HCT116 (cell line): Measurements from ENCODE around the gene RHOD. TPM values are rescaled to one million over a fixed set of nuclear protein-coding genes. Genes with fewer than 3 reads are reported as not detected.

Experiments
- ATAC-seq: fragments of 200-7000 bp; cut with Tn5 transposase; 2 replicates; pipeline ENCODE4 v1.9.1; 2020; ENCODE audit warnings: mild to moderate bottlenecking, moderate library complexity
- BruUV-seq: library from RNA; stranded (reverse); fragments of 400-500 nt; replicated peaks from 2 replicates; lab custom pipeline; 2021; lab: Mats Ljungman, UMichigan
- CTCF ChIA-PET: fragments of 300-600 bp; sonication (Branson Sonifier 250); formaldehyde crosslinking; loops from one replicate; lab custom pipeline; 2021; ENCODE audit warnings: antibody characterized with exemption; lab: Charles Lee
- POLR2A ChIA-PET: fragments of 300-600, 350-600 bp; sonication (Branson Sonifier 250); formaldehyde crosslinking; loops from one replicate; lab custom pipeline; 2021; ENCODE audit warnings: antibody characterized with exemption; lab: Charles Lee
- RAD21 ChIA-PET, 2 experiments: fragments of 300-600 bp; sonication (Branson Sonifier 250); formaldehyde crosslinking; loops; one replicate each; lab custom pipeline; 2023; ENCODE audit warnings: low total read pairs in 2 of 2; ENCODE audit not compliant: uncharacterized antibody in 2 of 2, unreplicated experiment in 2 of 2, low non-redundant PET in 1 of 2; lab: Charles Lee
- DNase-seq: peaks from one replicate; pipeline ENCODE4 v3.0.0-alpha.2; 2010; ENCODE audit warnings: low read depth, low spot score
- H2AFZ ChIP-seq: fragments of 200-600 bp; shearing (Covaris generic), sonication (generic); 2 replicates; pipeline ENCODE4 v1.6.1; 2017; ENCODE audit warnings: low read depth, mixed run types, mixed read lengths, antibody characterized with exemption, low read length; ENCODE audit not compliant: poor library complexity, severe bottlenecking
- H3K27ac ChIP-seq: 2 replicates; pipeline ENCODE4 v1.5.1; 2012; ENCODE audit warnings: low read depth, low read length
- H3K27me3 ChIP-seq: fragments of 200-600 bp; sonication (generic); 2 replicates; pipeline ENCODE4 v1.6.1; 2016; ENCODE audit warnings: mixed run types, low read length, mixed read lengths; ENCODE audit not compliant: insufficient read depth
- H3K36me3 ChIP-seq, 2 experiments: fragments of 200-500 bp in 1 of 2; fragments of 200-600 bp in 1 of 2; sonication (Bioruptor generic) in 1 of 2; sonication (generic) in 1 of 2; 2 replicates each; pipeline versions ENCODE4 v1.5.1 to v1.6.1; 2014 to 2016; ENCODE audit warnings: low read length in 2 of 2, inconsistent platforms in 1 of 2, mixed read lengths in 1 of 2, mixed run types in 1 of 2; ENCODE audit not compliant: insufficient read depth in 2 of 2, control insufficient read depth in 1 of 2
- H3K4me1 ChIP-seq, 2 experiments: fragments of 200-600 bp in 1 of 2; sonication (generic) in 1 of 2; 2 replicates each; pipeline versions ENCODE4 v1.5.1 to v1.6.1; 2012 to 2017; ENCODE audit warnings: low read length in 2 of 2, inconsistent platforms in 1 of 2, mild to moderate bottlenecking in 1 of 2, mixed read lengths in 1 of 2, mixed run types in 1 of 2, moderate library complexity in 1 of 2; ENCODE audit not compliant: insufficient read depth in 2 of 2, control insufficient read depth in 1 of 2
- H3K4me2 ChIP-seq: fragments of 200-600 bp; sonication (generic); 2 replicates; pipeline ENCODE4 v1.6.1; 2017; ENCODE audit warnings: mixed run types, low read length, mixed read lengths
- H3K4me3 ChIP-seq, 2 experiments: fragments of 200-600 bp in 1 of 2; sonication (generic) in 1 of 2; replicated peaks in 1 of 2; 2 replicates each; pipeline ENCODE4 v1.5.1; 2011 to 2016; ENCODE audit warnings: low read length in 2 of 2, control low read depth in 1 of 2, low read depth in 1 of 2, mild to moderate bottlenecking in 1 of 2, mixed read lengths in 1 of 2, mixed run types in 1 of 2
- H3K79me2 ChIP-seq: fragments of 200-600 bp; sonication (generic); 2 replicates; pipeline ENCODE4 v1.6.1; 2017; ENCODE audit warnings: mild to moderate bottlenecking, mixed run types, low read length, moderate library complexity, mixed read lengths; ENCODE audit not compliant: insufficient read depth
- H3K9ac ChIP-seq: fragments of 200-600 bp; sonication (generic); 2 replicates; pipeline ENCODE4 v1.6.1; 2016; ENCODE audit warnings: low read length, mixed read lengths
- H3K9me2 ChIP-seq: fragments of 200-600 bp; sonication (generic), shearing (Covaris generic); 2 replicates; pipeline ENCODE4 v1.6.1; 2017; ENCODE audit warnings: mixed run types, mild to moderate bottlenecking, moderate library complexity; ENCODE audit not compliant: insufficient read depth
- H3K9me3 ChIP-seq, 2 experiments: fragments of 200-500 bp in 1 of 2; fragments of 200-600 bp in 1 of 2; sonication (Bioruptor generic) in 1 of 2; sonication (generic) in 1 of 2; 2 replicates each; pipeline ENCODE4 v1.6.1; 2014 to 2017; ENCODE audit warnings: low read length in 2 of 2, mixed read lengths in 2 of 2, inconsistent platforms in 1 of 2, low read depth in 1 of 2, mild to moderate bottlenecking in 1 of 2, mixed run types in 1 of 2, moderate library complexity in 1 of 2; ENCODE audit not compliant: control insufficient read depth in 1 of 2, insufficient read depth in 1 of 2
- H4K20me1 ChIP-seq: fragments of 200-600 bp; sonication (generic), shearing (Covaris generic); 2 replicates; pipeline ENCODE4 v1.6.1; 2017; ENCODE audit warnings: mixed run types, mild to moderate bottlenecking, moderate library complexity; ENCODE audit not compliant: insufficient read depth
- ATF3 ChIP-seq: IDR thresholded peaks from 2 replicates; pipeline ENCODE4 v1.6.1; 2012
- CEBPB ChIP-seq: IDR thresholded peaks from 2 replicates; pipeline ENCODE4 v1.6.1; 2012; ENCODE audit warnings: low read depth
- EGR1 ChIP-seq: IDR thresholded peaks from 2 replicates; pipeline ENCODE4 v1.6.1; 2012; ENCODE audit warnings: low read depth
- ELF1 ChIP-seq: IDR thresholded peaks from 2 replicates; pipeline ENCODE4 v1.6.1; 2012; ENCODE audit warnings: low read depth, borderline replicate concordance
- EZH2phosphoT487 ChIP-seq: fragments of 200-600 bp; IDR thresholded peaks from 2 replicates; pipeline ENCODE4 v1.6.1; 2018; ENCODE audit warnings: antibody characterized with exemption, borderline replicate concordance
- JUND ChIP-seq: IDR thresholded peaks from 2 replicates; pipeline ENCODE4 v1.6.1; 2012
- POLR2A ChIP-seq: IDR thresholded peaks from 2 replicates; pipeline ENCODE4 v1.7.0; 2011; ENCODE audit warnings: borderline replicate concordance; ENCODE audit not compliant: insufficient read depth, insufficient read length; ENCODE audit errors: extremely low read depth
- POLR2AphosphoS5 ChIP-seq: IDR thresholded peaks from 2 replicates; pipeline ENCODE4 v1.6.1; 2011; ENCODE audit warnings: mild to moderate bottlenecking, low read depth, low read length, moderate library complexity
- REST ChIP-seq: IDR thresholded peaks from 2 replicates; pipeline ENCODE4 v1.6.1; 2012; ENCODE audit warnings: low read depth
- SP1 ChIP-seq: IDR thresholded peaks from 2 replicates; pipeline ENCODE4 v1.6.1; 2012; ENCODE audit warnings: low read depth
- SRF ChIP-seq: IDR thresholded peaks from 2 replicates; pipeline ENCODE4 v1.6.1; 2012; ENCODE audit warnings: low read depth
- TCF7L2 ChIP-seq: IDR thresholded peaks from 2 replicates; pipeline ENCODE4 v1.7.0; 2011; ENCODE audit warnings: borderline replicate concordance, inconsistent platforms; ENCODE audit not compliant: insufficient read depth, insufficient read length; ENCODE audit errors: extremely low read depth
- ZFX ChIP-seq: fragments of 450-650 bp; IDR thresholded peaks from 2 replicates; pipeline ENCODE4 v1.6.1; 2017
- ZNF274 ChIP-seq: fragments of 200-500 bp; sonication (Bioruptor generic); IDR thresholded peaks from 2 replicates; pipeline ENCODE4 v1.6.1; 2014; ENCODE audit warnings: mild to moderate bottlenecking, low read depth, low read length, inconsistent platforms
- intact Hi-C: fragments of 100-400 bp; cut with micrococcal nuclease; formaldehyde crosslinking; loops from 2 replicates; pipeline ENCODE4 v1.10.0; 2022
- total RNA-seq: library from RNA; stranded (reverse); gene quantifications from one replicate; pipeline ENCODE4 v1.2.1, GENCODE V29; 2021; ENCODE audit not compliant: unreplicated experiment

RHOD gene
- total RNA-seq, 1 experiment from 2014 or later, result 42.0 TPM

- POLR2A ChIA-PET, result interaction anchor here (1.4 kb wide), 1 partner anchor 11 kb away, joined by 3 read pairs; no protein-coding TSS in a partner anchor
- RAD21 ChIA-PET, result no interaction called here
- Histone ChIP-seq H4K20me1 (no peaks in the 10 kb centered on the region), H3K4me3 (no peak overlapping the region), H3K4me2 (no peak overlapping the region), H3K4me1 (0 out of 4 replicates have a peak, but pooled peaks cover 0 to 3% of the 10 kb centered on the region in 2 experiments), H3K27ac (no peak overlapping the region), H3K9me2 (no peaks in the 10 kb centered on the region), H3K27me3 (no peaks in the 10 kb centered on the region), H3K9me3 (no peaks in the 10 kb centered on the region), H2AFZ (no peak overlapping the region), H3K9ac (no peak overlapping the region)
- no peak for DNase-seq
- BruUV-seq, result no TSS peak
- intact Hi-C loops, result no loop called here
- TF ChIP-seq REST (no peak), SP1 (no peak), EZH2phosphoT487 (no peak), POLR2A (no peak), SRF (no peak), POLR2AphosphoS5 (no peak), ELF1 (no peak), ZFX (no peak), CEBPB (no peak), JUND (no peak), ZNF274 (no peak), EGR1 (no peak), ATF3 (no peak), TCF7L2 (no peak)
- TF ChIP-seq, all 23 proteins: peak for 0
- Histone ChIP-seq H3K36me3 (no peaks in the 10 kb centered on the region), H3K79me2 (no peaks in the 10 kb centered on the region)
- CTCF ChIA-PET, result interaction anchor here (1.2 kb wide), 1 partner anchor 30 kb away, joined by 3 read pairs; no protein-coding TSS in a partner anchor
- no peak for ATAC-seq
Observed at GRCh38 chr11:67111261-67111660, 54.6 kb downstream of the RHOD start.
